Kidney capillary endothelial cell (primary cell): ENCODE results near the gene DMRTC2.

Experiments used
- DNase-seq: peaks from one replicate; pipeline ENCODE4 v3.0.0-alpha.2; 2018; ENCODE audit warnings: low spot score

The DMRTC2 gene

DNA sequence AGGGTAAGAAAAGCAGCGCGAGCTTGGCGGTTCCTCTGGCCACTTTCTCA, at the start of gene DMRTC2:
Gene DMRTC2 (plus strand): TSS at position 42 of the 50 bp plus-strand sequence. CDS start 2,387 bp downstream, outside the sequence.
- no peak for DNase-seq

GRCh38 chr19:41796362-41796761, 48.5 kb upstream of the DMRTC2 start, which contains the start of gene CEACAM3:
Gene CEACAM3 (plus strand): TSS chr19:41796587. CDS start chr19:41796678, 91 bp downstream.
- DNase-seq: no peak

GRCh38 chr19:41796901-41797300, 47.9 kb upstream of the DMRTC2 start:
- no peak for DNase-seq

DNA sequence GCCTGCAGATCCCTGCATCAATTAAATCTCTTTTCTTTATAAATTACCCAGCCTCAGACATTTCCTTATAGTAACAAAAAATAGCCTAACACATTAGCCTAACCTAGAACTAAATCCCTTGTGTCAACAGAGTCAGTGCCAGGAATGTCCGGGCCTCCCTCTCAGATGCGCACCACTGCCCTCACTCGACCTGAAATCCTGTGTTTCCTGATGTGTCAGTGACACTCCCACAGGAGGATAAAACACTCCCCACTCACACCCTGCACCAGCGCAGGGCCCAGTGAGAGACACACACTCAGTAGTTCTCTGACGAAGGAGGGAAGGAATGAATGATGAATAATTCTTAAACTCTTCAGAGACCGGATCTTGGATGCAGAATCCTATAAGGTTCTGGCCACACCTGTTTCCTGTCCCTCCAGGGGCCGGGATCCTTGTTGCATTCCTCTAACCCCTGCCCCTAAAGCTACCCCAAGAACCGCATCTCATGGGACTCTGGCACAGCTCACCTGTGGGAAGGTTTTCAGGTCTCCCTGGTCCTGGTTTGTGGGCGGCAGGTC, 45.3 kb upstream of the DMRTC2 start:
- no peak for DNase-seq

DNA sequence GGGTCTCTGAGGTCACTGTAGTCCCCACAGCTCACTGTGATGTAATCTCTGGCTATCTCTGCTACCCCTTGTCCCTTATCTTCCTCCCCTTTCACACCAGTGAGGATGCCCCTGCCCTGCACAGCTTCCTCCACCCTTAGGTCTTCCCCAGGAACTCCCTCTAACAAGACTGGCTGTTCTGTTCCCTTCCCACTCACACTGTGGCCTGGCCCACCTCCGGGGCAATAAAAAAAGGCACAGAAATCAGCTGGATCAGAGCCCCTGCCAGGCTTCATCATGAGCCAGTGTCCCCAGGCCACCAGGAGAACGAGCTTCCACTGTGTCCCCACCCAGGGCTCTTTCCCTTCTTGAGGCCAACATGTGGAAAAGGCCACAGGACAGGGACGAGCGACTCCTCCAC, 43.8 kb upstream of the DMRTC2 start:
- no peak for DNase-seq

- no peak for DNase-seq
Measured at GRCh38 chr19:41801792-41802211, 43.0 kb upstream of the DMRTC2 start.

DNA sequence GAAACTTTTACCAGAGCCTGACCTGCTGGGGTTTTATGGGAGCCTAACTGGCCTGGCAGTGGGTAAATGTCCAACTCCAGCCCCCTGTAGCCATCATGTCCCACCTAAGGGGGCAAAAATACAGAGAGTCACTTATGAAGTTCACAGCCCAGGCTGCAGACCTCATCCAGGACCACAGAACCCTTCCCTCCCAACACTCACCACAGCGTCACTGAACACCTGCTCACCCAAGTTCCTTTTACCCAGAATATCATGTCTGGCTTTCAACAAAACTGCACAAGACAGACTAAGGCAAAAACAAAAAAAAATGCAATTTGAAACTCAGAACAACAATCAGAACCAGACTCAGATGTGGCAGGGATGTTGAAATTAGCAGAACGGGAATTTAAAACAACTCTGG, 42.1 kb upstream of the DMRTC2 start:
- DNase-seq: no peak

DNA sequence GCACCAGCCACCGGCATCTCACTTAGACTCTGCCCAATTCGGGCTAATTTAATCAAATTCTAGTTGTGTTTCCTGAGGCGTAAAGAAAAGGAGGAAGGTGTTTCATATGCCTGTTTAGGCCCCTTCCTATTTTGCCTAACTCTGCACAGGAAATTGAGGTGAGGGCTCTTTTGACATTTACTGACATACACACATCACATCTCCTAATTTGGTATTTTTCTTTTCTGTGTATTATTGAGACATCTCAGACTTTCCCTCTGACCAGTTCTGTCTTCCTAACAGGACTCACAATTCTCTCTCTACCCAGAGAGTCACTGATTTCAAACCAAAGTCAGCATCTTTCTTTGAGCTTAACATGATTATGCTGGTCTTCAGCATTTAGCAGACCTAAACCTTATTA, 40.5 kb upstream of the DMRTC2 start:
- DNase-seq: no peak

DNA sequence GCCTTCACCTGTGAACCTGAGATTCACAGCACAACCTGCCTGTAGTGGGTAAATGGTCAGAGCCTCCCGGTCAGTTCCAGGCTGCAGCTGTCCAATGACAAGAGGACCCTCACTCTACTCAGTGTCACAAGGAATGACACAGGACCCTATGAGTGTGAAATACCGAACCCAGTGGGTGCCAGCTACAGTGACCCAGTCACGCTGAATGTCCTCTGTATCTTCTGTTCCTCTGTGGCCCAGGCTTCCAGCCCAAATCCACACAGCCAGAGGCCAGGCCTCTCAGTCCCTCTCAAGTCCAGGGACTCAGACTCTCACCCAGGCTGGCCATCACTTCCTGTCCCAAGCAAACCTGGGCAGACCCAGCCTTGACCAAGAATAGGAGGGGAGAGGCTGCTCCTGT, 37.7 kb upstream of the DMRTC2 start:
- no peak for DNase-seq

GRCh38 chr19:41808663-41809566, 35.9 kb upstream of the DMRTC2 start:
- no peak for DNase-seq

DNA sequence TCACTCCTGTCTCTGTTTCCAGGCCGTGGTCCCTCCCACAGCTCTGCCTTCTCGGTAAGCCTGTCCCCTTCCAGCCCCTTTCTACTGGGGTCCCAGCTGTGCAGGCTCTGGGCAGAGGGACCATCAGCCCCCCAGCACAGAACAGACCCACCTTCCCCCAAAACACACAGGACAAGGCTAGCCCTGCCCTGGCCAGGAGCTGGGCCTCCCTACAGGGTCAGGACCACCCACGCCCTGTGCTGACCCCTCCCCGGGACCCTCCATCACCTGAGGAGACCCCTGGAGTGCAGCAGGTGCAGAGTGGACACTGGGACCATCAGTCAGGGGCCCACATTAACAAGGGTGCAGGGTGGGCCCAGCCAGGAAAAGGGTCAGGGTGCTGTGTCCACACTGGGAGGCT, 34.5 kb upstream of the DMRTC2 start:
- DNase-seq: no peak

DNA sequence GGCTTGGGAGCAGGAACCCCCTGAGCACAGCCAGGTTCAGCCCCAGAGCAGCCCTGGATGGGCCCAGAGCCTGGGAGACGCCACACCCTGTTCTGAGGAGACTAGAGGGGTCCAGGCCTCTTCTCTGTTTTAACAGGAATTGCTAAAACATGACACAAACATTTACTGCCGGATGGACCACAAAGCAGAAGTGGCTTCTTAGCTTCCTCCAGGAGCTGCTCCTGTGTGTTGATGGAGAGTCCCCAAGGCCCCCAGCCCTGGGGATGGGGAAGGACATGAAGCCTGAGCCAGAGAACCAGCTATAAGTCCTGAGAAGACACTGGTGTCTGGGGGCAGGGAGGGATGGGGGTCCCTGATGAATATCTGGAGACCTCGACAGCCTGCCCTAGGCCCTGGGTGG, 33.8 kb upstream of the DMRTC2 start:
- no peak for DNase-seq

- DNase-seq: no peak
Measured at GRCh38 chr19:41811981-41812380, 32.9 kb upstream of the DMRTC2 start.

DNA sequence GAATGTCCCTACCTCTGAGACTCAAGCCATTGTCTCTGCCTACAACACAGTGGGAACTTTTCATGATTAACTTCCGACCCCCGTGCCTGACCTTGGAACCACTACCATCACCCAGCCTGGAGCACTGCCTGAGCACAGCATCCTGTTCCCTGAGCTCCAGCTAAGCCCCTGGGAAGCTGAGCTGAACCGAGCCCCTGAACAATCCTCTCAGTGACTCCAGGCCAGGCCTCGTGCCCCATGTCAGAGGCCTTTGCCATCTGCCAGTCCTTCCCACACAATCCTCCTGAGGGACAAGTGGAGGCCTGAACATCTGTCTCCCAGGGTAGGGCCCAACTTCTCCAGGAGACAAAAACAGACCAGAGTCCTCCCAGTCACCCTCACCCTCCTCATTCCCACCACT, 30.9 kb upstream of the DMRTC2 start:
- no peak for DNase-seq

DNA sequence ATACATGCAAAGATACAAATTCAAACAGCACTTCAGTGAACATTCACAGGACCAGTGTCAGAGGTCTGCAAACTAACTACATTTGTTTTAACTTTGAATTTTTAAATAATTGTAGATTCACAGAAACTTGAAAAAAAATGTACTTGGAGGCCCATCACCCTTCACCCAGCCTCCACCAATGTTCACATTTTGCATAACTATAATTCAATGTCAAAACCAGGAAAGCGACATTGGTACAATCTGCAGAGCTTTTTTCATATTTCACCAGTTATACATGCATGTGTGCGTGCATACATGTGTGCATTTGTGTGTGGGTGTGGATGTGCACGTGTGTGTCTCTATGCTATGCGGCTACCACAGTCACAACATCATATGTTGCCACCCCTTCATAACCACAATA, 29.5 kb upstream of the DMRTC2 start:
- DNase-seq: no peak

GRCh38 chr19:41816761-41817160, 28.1 kb upstream of the DMRTC2 start:
- no peak for DNase-seq

GRCh38 chr19:41821003-41821735, 23.7 kb upstream of the DMRTC2 start:
- peak; percentile 40 for DNase-seq

GRCh38 chr19:41837981-41838708, 6.7 kb upstream of the DMRTC2 start:
- no peak for DNase-seq

- no peak for DNase-seq
Measured at GRCh38 chr19:41839211-41839610, 5.6 kb upstream of the DMRTC2 start.

- no peak for DNase-seq
Measured at GRCh38 chr19:41843371-41843770, 1.5 kb upstream of the DMRTC2 start.

DNA sequence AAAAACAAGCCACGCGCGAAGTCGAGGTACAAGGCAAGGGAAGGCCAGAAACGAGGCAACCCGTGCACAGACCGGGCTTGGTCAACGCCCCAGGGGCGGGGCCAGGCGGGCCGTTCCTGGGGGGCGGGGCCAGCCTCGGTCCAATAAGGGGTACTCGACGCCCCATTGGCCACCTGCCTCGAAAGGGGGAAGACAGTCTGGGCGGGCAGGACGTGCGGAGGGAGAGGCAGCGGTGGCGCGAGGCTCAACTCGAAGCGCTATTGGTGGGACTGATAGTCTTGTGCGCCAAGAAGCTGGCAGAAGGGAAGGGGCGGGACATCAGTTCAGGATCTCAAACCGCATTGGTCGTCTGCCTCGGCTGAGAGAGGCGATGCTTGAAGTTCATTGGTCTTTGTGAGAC, 241 bp upstream of the DMRTC2 start, which contains the start of gene LYPD4:
Gene LYPD4 (minus strand): TSS at position 83 of the 400 bp plus-strand sequence. CDS start 5,398 bp downstream, outside the sequence.
- DNase-seq: no peak

- no peak for DNase-seq
Measured at GRCh38 chr19:41845051-41845590, 279 bp downstream of the DMRTC2 start.
